K562 (cell line): ENCODE data around the gene PLEKHM2. TPM values are rescaled to one million over a fixed set of nuclear protein-coding genes. Genes with fewer than 3 reads are reported as not detected.

Experiments used
- ATAC-seq: fragments of 200-7000 bp; cut with Tn5 transposase; 3 replicates; pipeline ENCODE4 v1.9.1; 2020; ENCODE audit warnings: moderate library complexity
- BruUV-seq: library from RNA; stranded (reverse); fragments of 400-500 nt; replicated peaks from 2 replicates; lab custom pipeline; 2021; lab: Mats Ljungman, UMichigan
- CTCF ChIA-PET: fragments of 300-600 bp; formaldehyde crosslinking; extraction: SDS; loops from one replicate; lab custom pipeline; 2021; ENCODE audit warnings: low intra/inter-chr PET ratio; lab: Yijun Ruan, JAX
- POLR2A ChIA-PET: fragments of 300-600, 350-650 bp; sonication (Branson Sonifier 250); formaldehyde crosslinking; extraction: SDS; loops from one replicate; lab custom pipeline; 2021; ENCODE audit warnings: antibody characterized with exemption, inconsistent platforms; lab: Yijun Ruan, JAX
- DNase-seq, 4 experiments: peaks; one replicate each; pipeline versions ENCODE4 v3.0.0 to v3.0.0-alpha.2; 2011 to 2018; ENCODE audit warnings: low spot score in 3 of 4, mixed read lengths in 3 of 4; ENCODE audit errors: extremely low read depth in 1 of 4
- FAIRE-seq: peaks from 2 replicates; lab custom pipeline; 2011; peaks lifted over from hg19 to GRCh38; lab: Jason Lieb, UNC
- H2AFZ ChIP-seq: 2 replicates; pipeline ENCODE4 v1.6.0; 2011; ENCODE audit warnings: low read depth, low read length, control low read depth, inconsistent platforms
- H3K27ac ChIP-seq: fragments of 200-600 bp; 3 replicates; pipeline ENCODE4 v1.8.0; 2011; ENCODE audit warnings: low read depth, mild to moderate bottlenecking, control low read depth, inconsistent platforms, low read length, moderate library complexity, mixed read lengths; ENCODE audit errors: extremely low read depth
- H3K27me3 ChIP-seq, 2 experiments: fragments of 300-600 bp in 1 of 2; 2 replicates in 1 of 2; 3 replicates in 1 of 2; pipeline versions ENCODE4 v1.6.0 to v1.8.0; 2011; ENCODE audit warnings: inconsistent platforms in 2 of 2, low read length in 2 of 2, mild to moderate bottlenecking in 1 of 2, mixed read lengths in 1 of 2, moderate library complexity in 1 of 2; ENCODE audit not compliant: control insufficient read depth in 2 of 2, insufficient read depth in 2 of 2
- H3K36me3 ChIP-seq: fragments of 300-600 bp; 3 replicates; pipeline ENCODE4 v1.8.0; 2011; ENCODE audit warnings: mild to moderate bottlenecking, low read length, inconsistent platforms; ENCODE audit not compliant: control insufficient read depth, insufficient read depth
- H3K4me1 ChIP-seq, 2 experiments: fragments of 200-600 bp in 1 of 2; replicated peaks in 1 of 2; 2 replicates in 1 of 2; 3 replicates in 1 of 2; pipeline versions ENCODE4 v1.5.1 to v1.8.0; 2011; ENCODE audit warnings: inconsistent platforms in 2 of 2, low read length in 2 of 2, mild to moderate bottlenecking in 1 of 2, mixed read lengths in 1 of 2, moderate library complexity in 1 of 2; ENCODE audit not compliant: control insufficient read depth in 2 of 2, insufficient read depth in 2 of 2
- H3K4me2 ChIP-seq: 2 replicates; pipeline ENCODE4 v1.6.1; 2011; ENCODE audit warnings: low read length, control low read depth, inconsistent platforms, mixed read lengths; ENCODE audit not compliant: insufficient read depth
- H3K4me3 ChIP-seq: fragments of 200-600 bp; sonication (generic), shearing (Covaris generic); 2 replicates; pipeline ENCODE4 v1.5.1; 2016; ENCODE audit warnings: control low read depth, inconsistent platforms
- H3K79me2 ChIP-seq: fragments of 200-600 bp; 3 replicates; pipeline ENCODE4 v1.8.0; 2011; ENCODE audit warnings: low read length, inconsistent platforms; ENCODE audit not compliant: control insufficient read depth, insufficient read depth
- H3K9ac ChIP-seq, 2 experiments: 2 replicates each; pipeline versions ENCODE4 v1.6.0 to v1.6.1; 2011; ENCODE audit warnings: low read depth in 2 of 2, low read length in 2 of 2, control low read depth in 1 of 2, inconsistent platforms in 1 of 2, mild to moderate bottlenecking in 1 of 2, mixed read lengths in 1 of 2; ENCODE audit not compliant: insufficient read depth in 1 of 2
- H3K9me1 ChIP-seq: one replicate; pipeline ENCODE4 v1.6.0; 2011; ENCODE audit warnings: inconsistent platforms, mild to moderate bottlenecking, low read length, moderate library complexity; ENCODE audit not compliant: control insufficient read depth, insufficient read depth
- H3K9me3 ChIP-seq: replicated peaks from 2 replicates; pipeline ENCODE4 v1.5.1; 2011; ENCODE audit warnings: low read depth, low read length, inconsistent platforms; ENCODE audit not compliant: control insufficient read depth, insufficient read depth
- H4K20me1 ChIP-seq: replicated peaks from 2 replicates; pipeline ENCODE4 v1.6.1; 2011; ENCODE audit warnings: low read length, inconsistent platforms, mixed read lengths; ENCODE audit not compliant: control insufficient read depth, insufficient read depth
- BCL6 ChIP-seq: fragments of 250-450 bp; sonication (Bioruptor Pico); IDR thresholded peaks from 2 replicates; pipeline ENCODE4 v1.4.0; 2020
- GTF2E2 ChIP-seq: fragments of 200-800 bp; sonication (Bioruptor generic); IDR thresholded peaks from 2 replicates; pipeline ENCODE4 v1.6.1; 2016; ENCODE audit warnings: missing genetic modification characterization, missing compliant biosample characterization
- TSC22D4 ChIP-seq: fragments of 450-650 bp; IDR thresholded peaks from 2 replicates; pipeline ENCODE4 v1.6.1; 2016; ENCODE audit warnings: missing genetic modification characterization, missing biosample characterization, control low read depth
- WGBS: fragments of 100-300 bp; shearing (Covaris generic); methylation state at CpG from one replicate; pipeline ENCODE4 v1.1.6; 2016; ENCODE audit warnings: low coverage, mixed read lengths; ENCODE audit not compliant: insufficient coverage; ENCODE audit errors: missing lambda C conversion rate; 5-methylcytosine and 5-hydroxymethylcytosine counted together
- in situ Hi-C: fragments of 300-500 bp; cut with MboI; formaldehyde crosslinking; loops from 4 replicates; pipeline ENCODE4 v1.15.0; 2018; ENCODE audit warnings: inconsistent platforms, mixed read lengths
- intact Hi-C: fragments of 100-400 bp; cut with micrococcal nuclease; formaldehyde crosslinking; loops from 2 replicates; pipeline ENCODE4 v1.14.2; 2022
- polyA plus RNA-seq, 8 experiments: library from polyadenylated mRNA; depleted of rRNA in 4 of 8; stranded (reverse) in 5 of 8; unstranded in 3 of 8; fragments of >200 nt; fragmentation: Nextera tagmentation in 2 of 8; fragmentation: Illumina TruSeq in 1 of 8; extraction: Ambion mirVana in 2 of 8; extraction: Trizol in 1 of 8; gene quantifications; 2 replicates each; pipeline versions ENCODE4 v1.2.1 to v1.2.3, GENCODE V29; 2011 to 2014; ENCODE audit warnings: inconsistent platforms in 1 of 8, missing spikeins in 1 of 8
- total RNA-seq, 7 experiments: library from RNA; depleted of rRNA in 6 of 7; stranded (reverse); fragments of >200 nt in 6 of 7; fragmentation: Illumina TruSeq in 2 of 7; extraction: Trizol in 2 of 7; gene quantifications; 2 replicates each; pipeline versions ENCODE4 v1.2.1 to v1.2.3, GENCODE V29; 2011 to 2021; ENCODE audit warnings: low replicate concordance in 1 of 7
- TF ChIP-seq, protein P1 (sequence below): sonication (generic); formaldehyde crosslinking; IDR thresholded peaks from 2 replicates; pipeline ENCODE4 v1.8.0; 2022; ENCODE audit warnings: missing genetic modification reagents, mild to moderate bottlenecking, moderate library complexity, borderline replicate concordance

The PLEKHM2 gene
- total and polyA plus RNA-seq, 9 of the 15 experiments (the other 6 are each of a cell fraction or from before 2014, with no cell fraction given), result 0.27 to 63.7 (median 33.2) TPM

DNA sequence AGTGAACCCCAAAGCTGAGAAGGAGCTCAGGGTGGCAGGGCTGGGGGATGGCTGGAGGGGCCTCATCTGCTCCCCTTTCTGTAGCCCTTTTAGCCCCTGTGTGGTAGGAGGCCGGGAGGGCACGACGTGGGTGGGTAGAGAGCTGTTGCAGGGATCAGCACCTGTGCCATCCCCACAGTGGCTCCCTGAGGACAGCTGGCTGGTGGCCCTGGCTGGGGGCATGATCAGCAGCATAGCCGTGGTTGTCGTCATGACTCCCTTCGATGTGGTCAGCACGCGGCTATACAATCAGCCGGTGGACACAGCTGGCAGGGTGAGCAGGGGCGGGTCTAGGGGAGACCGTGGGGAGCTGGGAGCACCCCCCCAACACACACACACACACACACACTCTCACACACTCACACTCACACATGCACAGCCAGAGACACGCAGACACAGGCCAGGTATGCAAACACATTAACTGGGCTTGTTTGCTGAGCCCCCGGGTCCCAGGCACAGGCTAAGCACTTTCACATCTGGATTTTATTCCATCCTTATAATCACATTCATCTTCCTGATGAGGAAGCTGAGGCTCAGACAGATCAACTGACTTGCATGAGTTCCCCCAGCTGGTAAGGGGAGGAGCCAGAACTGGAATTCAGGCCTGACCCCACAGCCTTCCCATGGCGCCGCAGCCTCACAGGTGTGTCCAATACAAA lies 54.4 kb downstream of the PLEKHM2 start:
- H3K27me3 ChIP-seq, result no peaks in the 10 kb centered on the region

More for the DNA sequence above, 54.4 kb downstream of the PLEKHM2 start:
- ChIA-PET CTCF (no interaction called here), POLR2A (interaction anchor here (0.6 to 2.2 kb wide), 3 partner anchors 11 to 57 kb away, joined by 3 to 8 read pairs (median 3); no protein-coding TSS in a partner anchor)
- no peak for DNase-seq
- no peak for FAIRE-seq
- H3K36me3 ChIP-seq, result peaks cover 13% of the 10 kb centered on the region; the same call in 1 of the 3 replicates
- H3K79me2 ChIP-seq, result no peaks in the 10 kb centered on the region
- peaks cover 3 to 70% of the 10 kb centered on the region in 2 experiments; a peak in 4 of 5 replicates for H3K4me1 ChIP-seq
- H3K9me1 ChIP-seq, result no peaks in the 10 kb centered on the region
- BruUV-seq, result no TSS peak
- H3K4me2 ChIP-seq, result no peak overlapping the region
- H2AFZ ChIP-seq, result no peak overlapping the region
- H3K9me3 ChIP-seq, result no peaks in the 10 kb centered on the region
- H3K4me3 ChIP-seq, result no peak overlapping the region
- H4K20me1 ChIP-seq, result no peaks in the 10 kb centered on the region; the same call in none of the 2 replicates
- no peak for ATAC-seq
- TF ChIP-seq BCL6 (CRISPR knock-in tag) (no peak), TSC22D4 (no peak), GTF2E2 (tag) (no peak)
- TF ChIP-seq, protein P1, sequence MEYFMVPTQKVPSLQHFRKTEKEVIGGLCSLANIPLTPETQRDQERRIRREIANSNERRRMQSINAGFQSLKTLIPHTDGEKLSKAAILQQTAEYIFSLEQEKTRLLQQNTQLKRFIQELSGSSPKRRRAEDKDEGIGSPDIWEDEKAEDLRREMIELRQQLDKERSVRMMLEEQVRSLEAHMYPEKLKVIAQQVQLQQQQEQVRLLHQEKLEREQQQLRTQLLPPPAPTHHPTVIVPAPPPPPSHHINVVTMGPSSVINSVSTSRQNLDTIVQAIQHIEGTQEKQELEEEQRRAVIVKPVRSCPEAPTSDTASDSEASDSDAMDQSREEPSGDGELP (CRISPR knock-in tag), result peak; percentile 28; the same call in 1 of the 2 replicates
- 54% methylated on average over 15 of the region's 15 CpGs for WGBS
- H3K27ac ChIP-seq, result no peak overlapping the region
- peak overlapping the region in 1 of 2 experiments; percentile 57; a peak in 1 of 4 replicates for H3K9ac ChIP-seq
- in situ Hi-C loops, result no loop called here
- intact Hi-C loops, result no loop called here
